Activated CD4-positive, alpha-beta memory T cell treated with anti-CD3 and anti-CD28 coated beads for 36 hours (primary cell): ENCODE results near the gene HTR6. TPM values are rescaled to one million over a fixed set of nuclear protein-coding genes. Genes with fewer than 3 reads are reported as not detected.

Source experiments
- CTCF ChIA-PET: fragments of 350-600 bp; sonication (Branson Sonifier 250); formaldehyde crosslinking; loops from one replicate; lab custom pipeline; 2021; ENCODE audit warnings: antibody characterized with exemption, inconsistent platforms; lab: Charles Lee
- POLR2A ChIA-PET: fragments of 350-600 bp; sonication (Branson Sonifier 250); formaldehyde crosslinking; loops from one replicate; lab custom pipeline; 2021; ENCODE audit warnings: antibody characterized with exemption; lab: Charles Lee
- DNase-seq: peaks from one replicate; pipeline ENCODE4 v3.0.0-alpha.2; 2020
- H3K27ac Mint-ChIP-seq: one replicate; pipeline ENCODE4 v1.8.0; 2021; ENCODE audit warnings: mixed read lengths
- H3K27me3 Mint-ChIP-seq: one replicate; pipeline ENCODE4 v1.8.0; 2021; ENCODE audit warnings: mixed read lengths
- H3K36me3 Mint-ChIP-seq: one replicate; pipeline ENCODE4 v1.8.0; 2021; ENCODE audit warnings: mixed read lengths
- H3K4me1 Mint-ChIP-seq: one replicate; pipeline ENCODE4 v1.8.0; 2021; ENCODE audit warnings: low read depth, mixed read lengths
- H3K4me3 Mint-ChIP-seq: one replicate; pipeline ENCODE4 v1.8.0; 2021; ENCODE audit warnings: mild to moderate bottlenecking, mixed read lengths
- H3K9me3 Mint-ChIP-seq: one replicate; pipeline ENCODE4 v1.8.0; 2021; ENCODE audit warnings: mixed read lengths
- intact Hi-C: fragments of 100-400 bp; cut with micrococcal nuclease; formaldehyde crosslinking; loops from one replicate; pipeline ENCODE4 v1.15.1; 2023
- total RNA-seq, 2 experiments: library from RNA; stranded (reverse); gene quantifications; one replicate each; pipeline ENCODE4 v1.2.3, GENCODE V29; 2021

Gene HTR6
- total RNA-seq, 2 experiments from 2014 or later: 0.17 to 0.19 TPM

DNA sequence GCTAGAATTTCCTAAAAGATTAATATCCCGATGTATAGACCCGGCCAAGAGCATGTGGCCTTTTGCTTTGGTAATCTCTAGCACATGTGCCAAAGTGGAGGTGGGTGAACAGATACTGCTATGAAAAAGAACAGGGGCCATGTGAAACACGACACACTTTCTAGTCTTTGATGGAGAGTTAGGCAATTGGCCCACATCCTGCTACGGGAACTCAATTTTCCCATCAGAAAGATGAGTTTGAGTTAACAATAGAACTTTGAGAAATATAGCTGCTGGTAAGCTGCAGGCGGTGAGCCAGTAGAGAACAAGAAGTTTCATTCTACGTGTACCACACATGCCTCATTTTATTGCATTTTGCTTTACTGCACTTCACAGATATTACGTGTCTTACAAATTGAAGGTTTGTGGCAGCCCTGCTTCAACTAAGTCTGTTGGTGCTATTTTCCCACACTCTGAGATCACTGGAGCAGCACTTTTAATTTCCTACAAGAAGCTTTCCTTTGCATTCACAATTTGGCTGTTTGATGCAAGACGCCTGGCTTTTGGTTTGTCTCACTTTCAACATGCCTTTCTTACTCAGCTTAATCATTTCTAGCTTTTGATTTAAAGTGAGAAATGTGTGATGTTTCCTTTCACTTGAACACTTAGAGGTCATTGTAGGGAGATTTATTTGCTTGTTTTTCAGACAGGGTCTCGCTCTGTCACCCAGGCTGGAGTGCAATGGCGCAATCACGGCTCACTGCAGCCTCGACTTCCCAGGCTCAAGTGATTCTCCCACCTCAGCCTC lies 46.3 kb downstream of the HTR6 start:
- Mint-ChIP-seq H3K27ac (peak overlapping the region; percentile 96), H3K27me3 (no peaks in the 10 kb centered on the region), H3K4me1 (peaks cover 39% of the 10 kb centered on the region), H3K36me3 (peaks cover 19% of the 10 kb centered on the region), H3K4me3 (peak overlapping the region; percentile 20), H3K9me3 (no peaks in the 10 kb centered on the region)
- intact Hi-C loops: loop anchor here (1.0 to 5.0 kb wide), 3 partner anchors 53 to 504 kb away; partner anchors contain the start of gene OTUD3
- ChIA-PET POLR2A (interaction anchor here (0.9 to 1.0 kb wide), 2 partner anchors 9 kb away, joined by 3 to 4 read pairs; no protein-coding TSS in a partner anchor), CTCF (interaction anchor here (0.9 to 10.7 kb wide), 4 partner anchors 38 to 129 kb away, joined by 3 to 195 read pairs (median 4); partner anchors contain the start of gene HTR6)
- peak; percentile 76 for DNase-seq

DNA sequence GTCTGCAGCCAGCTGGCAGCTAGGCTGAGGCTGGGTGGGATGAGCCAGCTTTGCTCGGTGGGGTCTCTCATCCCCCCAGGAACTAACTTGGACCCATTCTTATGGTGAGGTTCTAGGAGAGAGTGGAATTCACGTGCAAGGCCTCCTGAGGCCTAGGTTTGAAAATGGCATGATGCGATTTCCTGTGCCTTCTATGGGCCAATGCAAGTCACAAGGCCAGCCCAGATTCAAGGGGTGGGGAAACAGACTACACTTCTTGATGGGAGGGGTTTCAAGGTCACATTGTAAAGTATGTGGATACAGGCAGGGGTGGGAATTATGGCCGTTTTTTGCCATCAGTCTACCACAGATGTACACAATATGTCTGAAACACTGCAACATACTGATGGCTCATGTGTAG lies 48.3 kb downstream of the HTR6 start:
- H3K9me3 Mint-ChIP-seq: no peaks in the 10 kb centered on the region
- H3K4me1 Mint-ChIP-seq: peaks cover 39% of the 10 kb centered on the region
- CTCF ChIA-PET: interaction anchor here (1.4 kb wide), 1 partner anchor 59 kb away, joined by 3 read pairs; no protein-coding TSS in a partner anchor
- no peak for DNase-seq
- H3K27ac Mint-ChIP-seq: peak overlapping the region; percentile 49
- peaks cover 15% of the 10 kb centered on the region for H3K36me3 Mint-ChIP-seq
- no peaks in the 10 kb centered on the region for H3K27me3 Mint-ChIP-seq
- POLR2A ChIA-PET: no interaction called here
- no peak overlapping the region for H3K4me3 Mint-ChIP-seq
- intact Hi-C loops: loop anchor here (5.0 kb wide), 1 partner anchor 506 kb away; no protein-coding TSS in a partner anchor

DNA sequence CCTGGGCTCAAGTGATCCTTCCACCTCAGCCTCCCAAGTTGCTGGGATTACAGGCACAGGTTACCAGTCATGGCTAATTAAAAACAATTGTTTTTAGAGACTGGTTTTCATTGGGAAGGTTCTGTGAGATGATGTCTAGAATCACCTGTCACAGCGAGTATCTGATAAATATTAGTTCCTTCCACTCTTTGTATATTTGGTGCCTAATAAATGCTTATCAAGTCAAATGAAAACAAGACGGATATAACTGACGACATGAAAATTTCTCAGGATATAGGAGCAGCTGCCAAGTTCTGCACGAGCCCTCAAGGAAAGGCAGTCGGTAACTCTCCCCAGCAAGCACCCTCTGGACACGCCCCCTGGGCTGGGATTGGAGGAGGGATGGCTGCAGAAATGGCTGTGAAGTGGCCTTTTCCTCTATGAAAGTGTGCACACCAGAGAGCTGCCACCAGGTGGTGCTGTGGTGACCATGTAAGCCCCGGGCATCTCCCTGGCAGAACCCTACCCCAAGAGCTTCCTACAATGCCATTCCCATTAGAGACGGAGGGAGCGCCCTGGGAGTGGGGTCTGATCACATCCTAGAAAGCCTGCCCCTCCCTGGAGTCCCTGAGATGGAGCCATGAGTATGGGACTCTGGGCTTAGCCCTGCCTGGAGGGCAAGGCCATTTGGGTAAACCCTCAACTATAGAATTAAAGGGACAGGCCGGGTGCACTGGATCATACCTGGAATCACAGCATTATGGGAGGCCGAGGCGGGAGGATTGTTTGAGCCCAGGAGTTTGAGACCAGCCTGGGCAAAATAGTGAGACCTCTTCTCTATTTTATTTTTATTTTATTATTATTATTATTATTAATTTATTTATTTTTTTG lies 50.9 kb downstream of the HTR6 start:
- DNase-seq: peak; percentile 93
- peaks cover 9% of the 10 kb centered on the region for H3K36me3 Mint-ChIP-seq
- H3K4me1 Mint-ChIP-seq: peaks cover 28% of the 10 kb centered on the region
- no peaks in the 10 kb centered on the region for H3K27me3 Mint-ChIP-seq
- H3K27ac Mint-ChIP-seq: no peak overlapping the region
- intact Hi-C loops: loop anchor here (1.0 kb wide), 2 partner anchors 50 to 96 kb away; no protein-coding TSS in a partner anchor
- ChIA-PET POLR2A (interaction anchor here (1.1 kb wide), 1 partner anchor 50 kb away, joined by 3 read pairs; no protein-coding TSS in a partner anchor), CTCF (interaction anchor here (0.5 to 3.5 kb wide), 21 partner anchors 9 to 477 kb away, joined by 3 to 41 read pairs (median 3); no protein-coding TSS in a partner anchor)
- no peaks in the 10 kb centered on the region for H3K9me3 Mint-ChIP-seq
- no peak overlapping the region for H3K4me3 Mint-ChIP-seq

DNA sequence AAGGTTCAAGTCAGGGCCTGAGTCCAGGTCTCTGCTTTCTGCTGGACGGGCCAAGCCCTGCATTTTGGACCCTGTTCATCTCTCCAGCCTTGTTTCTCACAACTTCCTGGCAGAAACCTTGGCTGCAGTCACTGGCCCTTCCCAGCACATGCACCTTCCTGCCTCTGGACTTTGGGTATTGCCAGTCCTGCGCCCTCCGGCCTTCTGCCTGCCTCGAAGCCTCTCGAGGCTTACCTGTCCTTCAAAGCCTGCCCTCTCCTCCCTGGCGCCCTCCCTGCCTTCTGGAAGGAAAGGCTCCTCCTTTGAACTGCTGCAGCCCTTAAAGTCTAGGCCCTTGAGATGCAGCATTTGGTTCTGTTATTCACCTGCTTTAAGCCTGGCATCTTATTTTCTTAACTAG lies 52.8 kb downstream of the HTR6 start:
- Mint-ChIP-seq H3K36me3 (peaks cover 9% of the 10 kb centered on the region), H3K9me3 (no peaks in the 10 kb centered on the region), H3K27me3 (no peaks in the 10 kb centered on the region), H3K27ac (no peak overlapping the region), H3K4me3 (no peak overlapping the region), H3K4me1 (peaks cover 13% of the 10 kb centered on the region)
- ChIA-PET POLR2A (no interaction called here), CTCF (interaction anchor here (2.5 to 3.5 kb wide), 2 partner anchors 12 to 55 kb away, joined by 9 to 41 read pairs; no protein-coding TSS in a partner anchor)
- intact Hi-C loops: no loop called here
- DNase-seq: no peak

DNA sequence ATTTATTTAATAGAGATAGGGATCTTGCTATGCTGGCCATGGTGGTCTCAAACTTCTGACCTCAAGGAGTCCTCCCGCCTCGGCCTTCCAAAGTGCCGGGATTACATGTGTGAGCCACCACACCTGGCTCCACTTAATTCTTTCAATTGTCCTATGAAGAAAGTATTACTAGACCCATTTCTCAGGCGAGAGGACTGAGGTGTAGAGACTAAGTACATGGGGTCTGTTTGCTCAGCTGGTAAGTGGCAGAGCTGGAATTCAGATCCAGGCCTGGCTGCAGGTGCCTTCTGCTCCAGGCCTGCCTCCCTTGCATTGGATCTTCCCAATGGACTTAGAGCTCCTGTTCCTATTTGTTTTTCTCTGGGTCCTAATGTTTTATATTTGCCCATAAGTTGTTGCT lies 55.5 kb downstream of the HTR6 start:
- H3K9me3 Mint-ChIP-seq: no peaks in the 10 kb centered on the region
- H3K27ac Mint-ChIP-seq: no peak overlapping the region
- H3K4me3 Mint-ChIP-seq: no peak overlapping the region
- DNase-seq: no peak
- CTCF ChIA-PET: interaction anchor here (2.6 kb wide), 1 partner anchor 15 kb away, joined by 10 read pairs; no protein-coding TSS in a partner anchor
- POLR2A ChIA-PET: interaction anchor here (1.5 kb wide), 1 partner anchor 9 kb away, joined by 4 read pairs; no protein-coding TSS in a partner anchor
- H3K27me3 Mint-ChIP-seq: no peaks in the 10 kb centered on the region
- peaks cover 2% of the 10 kb centered on the region for H3K36me3 Mint-ChIP-seq
- H3K4me1 Mint-ChIP-seq: peaks cover 5% of the 10 kb centered on the region
- intact Hi-C loops: no loop called here

DNA sequence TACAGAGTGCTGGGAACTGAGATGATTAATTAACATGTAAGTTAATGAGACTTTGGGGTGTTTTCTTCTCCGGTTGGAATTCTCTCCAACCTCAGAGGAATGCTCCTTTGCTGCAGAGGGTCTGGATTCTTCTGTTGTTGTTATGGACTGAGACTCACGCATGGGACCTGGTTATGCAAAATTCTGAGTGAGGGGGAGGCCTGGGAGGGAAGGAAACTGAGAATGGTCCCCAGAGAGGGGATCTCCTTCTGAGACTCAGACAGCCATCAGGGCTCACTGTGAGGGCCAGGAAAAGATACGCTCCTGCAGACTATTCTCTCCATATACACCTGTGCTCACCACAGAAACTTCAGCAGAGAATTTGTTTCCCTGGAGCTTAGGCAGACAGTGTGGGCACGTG lies 56.3 kb downstream of the HTR6 start:
- intact Hi-C loops: no loop called here
- no peak overlapping the region for H3K4me3 Mint-ChIP-seq
- H3K27me3 Mint-ChIP-seq: no peaks in the 10 kb centered on the region
- ChIA-PET POLR2A (no interaction called here), CTCF (interaction anchor here (2.6 kb wide), 1 partner anchor 16 kb away, joined by 10 read pairs; no protein-coding TSS in a partner anchor)
- H3K27ac Mint-ChIP-seq: no peak overlapping the region
- no peaks in the 10 kb centered on the region for H3K4me1 Mint-ChIP-seq
- H3K36me3 Mint-ChIP-seq: no peaks in the 10 kb centered on the region
- no peaks in the 10 kb centered on the region for H3K9me3 Mint-ChIP-seq
- no peak for DNase-seq

DNA sequence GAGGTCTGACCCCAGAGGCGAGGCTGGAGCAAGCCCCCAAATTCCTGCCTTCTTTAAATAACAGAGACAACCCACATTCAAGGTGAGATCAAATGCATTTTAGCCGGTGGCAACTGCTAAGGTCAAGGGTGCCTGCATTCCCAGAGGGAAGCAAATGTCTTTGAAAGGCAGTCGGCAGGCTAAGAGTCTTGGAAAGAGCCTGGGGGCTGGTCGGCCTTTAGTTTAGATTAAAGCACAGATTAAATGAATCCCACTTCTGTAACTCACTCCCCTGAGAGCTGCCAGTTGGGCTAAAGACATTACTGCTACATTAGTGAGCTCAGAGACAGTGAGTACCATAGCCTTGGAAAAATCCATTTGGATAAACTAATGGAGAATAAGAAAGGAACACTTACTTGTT lies 59.2 kb downstream of the HTR6 start:
- H3K9me3 Mint-ChIP-seq: no peaks in the 10 kb centered on the region
- POLR2A ChIA-PET: no interaction called here
- CTCF ChIA-PET: interaction anchor here (1.0 to 1.3 kb wide), 3 partner anchors 9 to 62 kb away, joined by 3 to 7 read pairs (median 4); no protein-coding TSS in a partner anchor
- no peaks in the 10 kb centered on the region for H3K4me1 Mint-ChIP-seq
- intact Hi-C loops: no loop called here
- no peak overlapping the region for H3K4me3 Mint-ChIP-seq
- H3K27ac Mint-ChIP-seq: no peak overlapping the region
- no peak for DNase-seq
- H3K27me3 Mint-ChIP-seq: no peaks in the 10 kb centered on the region
- peaks cover 2% of the 10 kb centered on the region for H3K36me3 Mint-ChIP-seq

DNA sequence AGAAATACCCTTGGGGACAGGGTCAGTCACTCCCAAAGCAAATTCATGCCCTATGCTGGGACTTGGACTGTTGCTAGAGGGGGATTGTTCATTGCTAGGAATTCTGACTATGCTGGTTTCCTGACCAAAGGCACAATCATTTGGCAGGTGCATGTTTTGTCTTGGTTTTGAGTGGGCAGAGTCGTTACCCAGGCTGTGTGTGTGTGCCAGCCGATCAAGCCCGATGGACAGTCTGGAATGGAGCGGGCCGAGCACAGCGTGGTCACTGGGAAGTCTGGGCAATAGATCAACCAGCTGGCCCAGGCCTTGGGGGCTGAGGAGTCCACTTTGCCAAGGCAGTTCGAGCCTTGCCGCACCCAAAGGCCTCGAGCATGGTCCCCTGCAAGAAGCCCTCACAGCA lies 60.9 kb downstream of the HTR6 start:
- Mint-ChIP-seq H3K36me3 (peaks cover 11% of the 10 kb centered on the region), H3K27me3 (no peaks in the 10 kb centered on the region), H3K27ac (no peak overlapping the region), H3K4me3 (no peak overlapping the region), H3K9me3 (peaks cover 7% of the 10 kb centered on the region), H3K4me1 (no peaks in the 10 kb centered on the region)
- ChIA-PET POLR2A (no interaction called here), CTCF (no interaction called here)
- DNase-seq: no peak
- intact Hi-C loops: no loop called here

DNA sequence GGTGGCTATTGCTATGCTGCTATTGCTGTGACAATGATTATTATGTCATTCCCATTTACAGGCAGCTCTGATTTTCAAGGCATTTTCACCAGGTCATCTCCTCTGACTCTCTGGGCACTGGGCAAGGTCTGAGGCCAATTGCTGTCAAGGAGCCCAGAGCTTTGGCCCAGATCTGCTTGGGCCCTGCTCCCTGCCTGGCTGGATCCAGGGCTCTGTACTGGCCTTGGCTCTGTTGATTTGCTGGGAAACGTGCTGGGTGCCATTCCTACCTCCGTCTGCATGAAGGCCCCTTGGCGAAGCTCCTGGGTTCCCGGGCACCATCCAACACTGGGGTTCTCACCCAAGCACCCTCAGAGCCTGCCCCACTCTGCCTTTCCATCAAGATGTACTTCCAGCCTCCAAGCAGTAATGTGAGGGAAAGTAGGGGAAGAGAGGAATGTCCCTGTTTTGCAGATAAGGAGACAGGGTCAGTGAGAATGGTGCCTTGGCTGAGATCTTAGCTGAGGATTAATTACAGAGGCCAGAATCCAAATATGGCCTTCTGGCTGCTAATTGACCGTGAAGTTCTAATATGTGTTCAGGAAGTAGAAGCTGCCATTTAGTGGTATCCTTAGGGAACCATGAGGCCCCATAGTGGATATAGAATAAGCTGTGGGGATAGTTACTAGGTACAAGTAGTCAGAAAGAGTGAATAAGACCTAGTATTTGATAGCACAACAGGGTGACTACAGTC lies 63.9 kb downstream of the HTR6 start:
- Mint-ChIP-seq H3K9me3 (peaks cover 12% of the 10 kb centered on the region), H3K27me3 (no peaks in the 10 kb centered on the region), H3K4me3 (no peak overlapping the region), H3K36me3 (peaks cover 25% of the 10 kb centered on the region), H3K27ac (no peak overlapping the region), H3K4me1 (no peaks in the 10 kb centered on the region)
- CTCF ChIA-PET: interaction anchor here (1.2 to 1.6 kb wide), 2 partner anchors 13 to 24 kb away, joined by 6 read pairs; no protein-coding TSS in a partner anchor
- POLR2A ChIA-PET: no interaction called here
- intact Hi-C loops: no loop called here
- no peak for DNase-seq

DNA sequence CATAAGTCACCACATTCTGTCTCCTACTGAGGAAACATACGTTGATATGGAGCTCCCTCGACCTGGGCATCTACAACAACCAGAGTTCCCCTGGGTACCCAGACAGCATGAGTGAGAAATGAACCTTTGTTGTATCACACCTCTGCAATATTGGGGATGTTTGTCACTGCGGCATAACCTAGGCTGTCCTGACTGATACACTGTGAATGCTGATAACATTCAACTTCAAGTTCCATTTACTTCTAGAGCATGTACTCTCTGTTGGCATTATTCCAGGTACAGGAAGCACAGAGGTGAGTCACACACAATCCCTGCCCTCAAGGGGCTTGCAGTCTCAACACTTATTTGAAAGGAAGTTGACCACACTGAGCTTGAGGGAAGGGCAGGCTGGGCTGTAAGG lies 65.6 kb downstream of the HTR6 start:
- Mint-ChIP-seq H3K4me1 (no peaks in the 10 kb centered on the region), H3K36me3 (peaks cover 25% of the 10 kb centered on the region), H3K27ac (no peak overlapping the region), H3K27me3 (no peaks in the 10 kb centered on the region), H3K4me3 (no peak overlapping the region), H3K9me3 (peaks cover 12% of the 10 kb centered on the region)
- DNase-seq: no peak
- ChIA-PET CTCF (no interaction called here), POLR2A (no interaction called here)
- intact Hi-C loops: no loop called here
